K562 (cell line): Measurements from ENCODE around the gene FILIP1L. TPM values are rescaled to one million over a fixed set of nuclear protein-coding genes. Genes with fewer than 3 reads are reported as not detected.

Experiments
- DMBX1 ChIP-seq: fragments of 250-450 bp; sonication (Bioruptor Pico); IDR thresholded peaks from 2 replicates; pipeline ENCODE4 v1.8.0; 2022; ENCODE audit warnings: inconsistent platforms, mild to moderate bottlenecking, moderate library complexity, borderline replicate concordance
- GABPA ChIP-seq: fragments of 200-800 bp; sonication (Bioruptor generic); conservative IDR thresholded peaks from 2 replicates; pipeline ENCODE4 v1.6.1; 2016; ENCODE audit warnings: low read depth, missing genetic modification characterization, missing compliant biosample characterization
- GTF2E2 ChIP-seq: fragments of 200-800 bp; sonication (Bioruptor generic); IDR thresholded peaks from 2 replicates; pipeline ENCODE4 v1.6.1; 2016; ENCODE audit warnings: missing genetic modification characterization, missing compliant biosample characterization
- HDAC3 ChIP-seq: fragments of 450-650 bp; IDR thresholded peaks from 2 replicates; pipeline ENCODE4 v1.6.1; 2018; ENCODE audit warnings: borderline replicate concordance, mild to moderate bottlenecking, moderate library complexity; ENCODE audit not compliant: partially characterized antibody
- HNRNPK ChIP-seq: fragments of 200-400 bp; formaldehyde crosslinking; IDR thresholded peaks from one replicate; pipeline ENCODE4 v1.6.1; 2018; ENCODE audit warnings: mild to moderate bottlenecking, low read depth, low read length; ENCODE audit not compliant: poor library complexity, severe bottlenecking
- MCM5 ChIP-seq: fragments of 450-650 bp; IDR thresholded peaks from 2 replicates; pipeline ENCODE4 v1.6.1; 2016; ENCODE audit warnings: low read depth
- MED1 ChIP-seq: sonication (generic); formaldehyde crosslinking; IDR thresholded peaks from 2 replicates; pipeline ENCODE4 v1.8.1; 2023; ENCODE audit warnings: missing genetic modification reagents, borderline replicate concordance
- NCOA1 ChIP-seq: fragments of 450-650 bp; IDR thresholded peaks from 2 replicates; pipeline ENCODE4 v1.6.1; 2016; ENCODE audit warnings: low read depth
- NCOA4 ChIP-seq: fragments of 450-650 bp; IDR thresholded peaks from 2 replicates; pipeline ENCODE4 v1.6.1; 2018; ENCODE audit warnings: mild to moderate bottlenecking; ENCODE audit not compliant: partially characterized antibody
- NCOR1 ChIP-seq: fragments of 450-650 bp; IDR thresholded peaks from 2 replicates; pipeline ENCODE4 v1.6.1; 2016; ENCODE audit warnings: mild to moderate bottlenecking, moderate library complexity
- PHB2 ChIP-seq: fragments of 450-650 bp; IDR thresholded peaks from 2 replicates; pipeline ENCODE4 v1.6.1; 2017; ENCODE audit warnings: low read depth
- POLR3A ChIP-seq: IDR thresholded peaks from 2 replicates; pipeline ENCODE4 v1.6.1; 2011; ENCODE audit warnings: borderline replicate concordance, mild to moderate bottlenecking, moderate library complexity; ENCODE audit not compliant: insufficient read length, insufficient read depth; ENCODE audit errors: extremely low read depth
- RAD51 ChIP-seq: fragments of 450-650 bp; IDR thresholded peaks from 2 replicates; pipeline ENCODE4 v1.7.1; 2016; ENCODE audit warnings: low read depth, mild to moderate bottlenecking, borderline replicate concordance
- SREBF2 ChIP-seq: sonication (generic); formaldehyde crosslinking; IDR thresholded peaks from 2 replicates; pipeline ENCODE4 v1.4.0; 2020; ENCODE audit warnings: mild to moderate bottlenecking, missing genetic modification reagents
- SRSF7 ChIP-seq: fragments of 200-400 bp; formaldehyde crosslinking; optimal IDR thresholded peaks from 2 replicates; pipeline ENCODE3; 2017; ENCODE audit warnings: mild to moderate bottlenecking, low read depth, low read length
- SRSF9 ChIP-seq: fragments of 200-400 bp; formaldehyde crosslinking; IDR thresholded peaks from 2 replicates; pipeline ENCODE4 v1.6.1; 2017; ENCODE audit warnings: low read depth, low read length, borderline replicate concordance
- TCFL5 ChIP-seq: fragments of 250-450 bp; sonication (Bioruptor Pico); conservative IDR thresholded peaks from 2 replicates; pipeline ENCODE4 v1.6.1; 2021; ENCODE audit warnings: mild to moderate bottlenecking, moderate library complexity, matching md5 sums
- TRIM24 ChIP-seq, 2 experiments: fragments of 450-650 bp; IDR thresholded peaks; 2 replicates each; pipeline ENCODE4 v1.6.1; 2016
- ZBTB7A ChIP-seq: IDR thresholded peaks from 2 replicates; pipeline ENCODE4 v1.6.1; 2011; ENCODE audit warnings: low read depth, mild to moderate bottlenecking, low read length, moderate library complexity, borderline replicate concordance; ENCODE audit not compliant: control insufficient read depth
- ZNF586 ChIP-seq: fragments of 450-650 bp; formaldehyde crosslinking; conservative IDR thresholded peaks from 2 replicates; pipeline ENCODE4 v1.4.0; 2020; ENCODE audit warnings: mild to moderate bottlenecking, moderate library complexity
- polyA plus RNA-seq, 8 experiments: library from polyadenylated mRNA; depleted of rRNA in 4 of 8; stranded (reverse) in 5 of 8; unstranded in 3 of 8; fragments of >200 nt; fragmentation: Nextera tagmentation in 2 of 8; fragmentation: Illumina TruSeq in 1 of 8; extraction: Ambion mirVana in 2 of 8; extraction: Trizol in 1 of 8; gene quantifications; 2 replicates each; pipeline versions ENCODE4 v1.2.1 to v1.2.3, GENCODE V29; 2011 to 2014; ENCODE audit warnings: inconsistent platforms in 1 of 8, missing spikeins in 1 of 8
- total RNA-seq, 7 experiments: library from RNA; depleted of rRNA in 6 of 7; stranded (reverse); fragments of >200 nt in 6 of 7; fragmentation: Illumina TruSeq in 2 of 7; extraction: Trizol in 2 of 7; gene quantifications; 2 replicates each; pipeline versions ENCODE4 v1.2.1 to v1.2.3, GENCODE V29; 2011 to 2021; ENCODE audit warnings: low replicate concordance in 1 of 7
- TF ChIP-seq, protein P1 (sequence below): fragments of 200-400 bp; formaldehyde crosslinking; IDR thresholded peaks from 2 replicates; pipeline ENCODE4 v1.6.1; 2017; ENCODE audit warnings: mild to moderate bottlenecking, low read depth, low read length, moderate library complexity
- TF ChIP-seq, protein P2 (sequence below): sonication (generic); formaldehyde crosslinking; IDR thresholded peaks from 2 replicates; pipeline ENCODE4 v1.8.0; 2022; ENCODE audit warnings: missing genetic modification reagents, mild to moderate bottlenecking, borderline replicate concordance
- TF ChIP-seq, protein P3 (sequence below): IDR thresholded peaks from 2 replicates; pipeline ENCODE4 v1.6.1; 2012; ENCODE audit warnings: low read depth, low read length, improper control_type of control experiment, borderline replicate concordance
- TF ChIP-seq, protein P4 (sequence below): fragments of 250-450 bp; sonication (Bioruptor Pico); IDR thresholded peaks from 2 replicates; pipeline ENCODE4 v1.8.0; 2022; ENCODE audit warnings: moderate library complexity, mild to moderate bottlenecking, inconsistent platforms

The FILIP1L gene
- total and polyA plus RNA-seq, 9 of the 15 experiments (the other 6 are each of a cell fraction or from before 2014, with no cell fraction given), result 0.50 to 2.1 (median 1.1) TPM

DNA sequence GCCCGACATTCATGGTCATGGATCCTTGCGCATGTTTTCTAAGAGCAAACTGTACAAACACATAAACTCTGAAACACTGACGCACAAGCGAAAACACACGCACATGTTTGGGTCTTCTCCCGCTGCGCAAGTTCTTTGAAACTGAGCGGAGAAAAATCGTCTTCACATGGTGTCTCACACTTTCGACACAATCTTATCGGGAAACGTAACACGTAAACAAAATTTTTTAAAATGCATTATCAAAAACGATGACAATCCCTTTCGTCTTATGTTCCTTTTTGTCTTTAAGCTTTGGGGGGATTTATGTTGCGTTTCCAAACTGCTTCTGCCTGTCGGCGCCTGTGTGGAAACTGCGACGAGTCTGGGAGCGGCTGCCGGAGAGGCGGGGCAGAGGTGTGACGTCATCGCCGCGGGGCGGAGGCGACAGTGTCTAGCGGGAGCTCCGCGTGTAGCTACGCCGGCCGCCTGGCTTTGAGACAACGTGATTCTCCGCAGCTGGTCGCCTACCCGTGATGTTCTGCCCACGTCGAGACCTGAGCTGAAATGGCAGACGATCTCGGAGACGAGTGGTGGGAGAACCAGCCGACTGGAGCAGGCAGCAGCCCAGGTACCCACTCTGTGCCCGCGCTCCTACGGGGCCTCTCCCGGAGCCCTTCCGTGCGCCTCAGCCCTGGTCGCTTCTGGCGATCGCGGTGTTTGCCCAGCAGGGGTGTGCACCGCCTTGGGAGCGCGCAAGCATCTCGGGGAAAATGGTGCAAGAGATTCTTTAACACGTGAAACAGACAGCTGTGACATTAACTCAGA, 296.7 kb downstream of the FILIP1L start, which contains the start of gene CMSS1 (continued):
- no peak for TF ChIP-seq NCOA4
- TF ChIP-seq GTF2E2, result 0 out of 2 replicates have a peak, but pooled peaks have one; percentile 46
- no peak for TF ChIP-seq MED1
- TF ChIP-seq SREBF2 (CRISPR knock-in tag), result no peak
- TF ChIP-seq DMBX1 (CRISPR knock-in tag), result no peak
- TF ChIP-seq RAD51, result no peak
- no peak for TF ChIP-seq NCOA1
- peak in 1 of 2 experiments; percentile 60; a peak in 1 of 4 replicates for TF ChIP-seq TRIM24 (IDR thresholded peaks at IDR 0.05)
- no peak for TF ChIP-seq TCFL5 (CRISPR knock-in tag)
- TF ChIP-seq, protein P1, sequence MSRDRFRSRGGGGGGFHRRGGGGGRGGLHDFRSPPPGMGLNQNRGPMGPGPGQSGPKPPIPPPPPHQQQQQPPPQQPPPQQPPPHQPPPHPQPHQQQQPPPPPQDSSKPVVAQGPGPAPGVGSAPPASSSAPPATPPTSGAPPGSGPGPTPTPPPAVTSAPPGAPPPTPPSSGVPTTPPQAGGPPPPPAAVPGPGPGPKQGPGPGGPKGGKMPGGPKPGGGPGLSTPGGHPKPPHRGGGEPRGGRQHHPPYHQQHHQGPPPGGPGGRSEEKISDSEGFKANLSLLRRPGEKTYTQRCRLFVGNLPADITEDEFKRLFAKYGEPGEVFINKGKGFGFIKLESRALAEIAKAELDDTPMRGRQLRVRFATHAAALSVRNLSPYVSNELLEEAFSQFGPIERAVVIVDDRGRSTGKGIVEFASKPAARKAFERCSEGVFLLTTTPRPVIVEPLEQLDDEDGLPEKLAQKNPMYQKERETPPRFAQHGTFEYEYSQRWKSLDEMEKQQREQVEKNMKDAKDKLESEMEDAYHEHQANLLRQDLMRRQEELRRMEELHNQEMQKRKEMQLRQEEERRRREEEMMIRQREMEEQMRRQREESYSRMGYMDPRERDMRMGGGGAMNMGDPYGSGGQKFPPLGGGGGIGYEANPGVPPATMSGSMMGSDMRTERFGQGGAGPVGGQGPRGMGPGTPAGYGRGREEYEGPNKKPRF, result no peak
- TF ChIP-seq, protein P2, sequence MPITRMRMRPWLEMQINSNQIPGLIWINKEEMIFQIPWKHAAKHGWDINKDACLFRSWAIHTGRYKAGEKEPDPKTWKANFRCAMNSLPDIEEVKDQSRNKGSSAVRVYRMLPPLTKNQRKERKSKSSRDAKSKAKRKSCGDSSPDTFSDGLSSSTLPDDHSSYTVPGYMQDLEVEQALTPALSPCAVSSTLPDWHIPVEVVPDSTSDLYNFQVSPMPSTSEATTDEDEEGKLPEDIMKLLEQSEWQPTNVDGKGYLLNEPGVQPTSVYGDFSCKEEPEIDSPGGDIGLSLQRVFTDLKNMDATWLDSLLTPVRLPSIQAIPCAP (CRISPR knock-in tag), result no peak
- TF ChIP-seq, protein P3, sequence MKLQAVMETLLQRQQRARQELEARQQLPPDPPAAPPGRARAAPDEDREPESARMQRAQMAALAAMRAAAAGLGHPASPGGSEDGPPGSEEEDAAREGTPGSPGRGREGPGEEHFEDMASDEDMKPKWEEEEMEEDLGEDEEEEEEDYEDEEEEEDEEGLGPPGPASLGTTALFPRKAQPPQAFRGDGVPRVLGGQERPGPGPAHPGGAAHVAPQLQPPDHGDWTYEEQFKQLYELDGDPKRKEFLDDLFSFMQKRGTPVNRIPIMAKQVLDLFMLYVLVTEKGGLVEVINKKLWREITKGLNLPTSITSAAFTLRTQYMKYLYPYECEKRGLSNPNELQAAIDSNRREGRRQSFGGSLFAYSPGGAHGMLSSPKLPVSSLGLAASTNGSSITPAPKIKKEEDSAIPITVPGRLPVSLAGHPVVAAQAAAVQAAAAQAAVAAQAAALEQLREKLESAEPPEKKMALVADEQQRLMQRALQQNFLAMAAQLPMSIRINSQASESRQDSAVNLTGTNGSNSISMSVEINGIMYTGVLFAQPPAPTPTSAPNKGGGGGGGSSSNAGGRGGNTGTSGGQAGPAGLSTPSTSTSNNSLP, result no peak
- no peak for TF ChIP-seq MCM5
- TF ChIP-seq POLR3A, result no peak
- TF ChIP-seq, protein P4, sequence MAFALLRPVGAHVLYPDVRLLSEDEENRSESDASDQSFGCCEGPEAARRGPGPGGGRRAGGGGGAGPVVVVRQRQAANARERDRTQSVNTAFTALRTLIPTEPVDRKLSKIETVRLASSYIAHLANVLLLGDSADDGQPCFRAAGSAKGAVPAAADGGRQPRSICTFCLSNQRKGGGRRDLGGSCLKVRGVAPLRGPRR (CRISPR knock-in tag), result no peak
- TF ChIP-seq HDAC3, result peak; percentile 38
- no peak for TF ChIP-seq SRSF7
- TF ChIP-seq ZNF586, result no peak
- no peak for TF ChIP-seq HNRNPK
- TF ChIP-seq SRSF9, result no peak
- TF ChIP-seq ZBTB7A, result no peak
- no peak for TF ChIP-seq PHB2
- peak; percentile 40; the same call in 1 of the 2 replicates for TF ChIP-seq GABPA (tag)
- peak; percentile 39 for TF ChIP-seq NCOR1
